Mucosa of rectum (tissue), 2 donors: ENCODE results near the gene DIAPH3.

Experiments
- H3K27ac ChIP-seq, 2 donors: one replicate each; pipeline ENCODE4 v1.7.0; 2013; ENCODE audit warnings: inconsistent platforms in 2 of 2, low read depth in 2 of 2, low read length in 2 of 2
- H3K27me3 ChIP-seq, 2 donors: one replicate each; pipeline ENCODE4 v1.7.0; 2013; ENCODE audit warnings: low read length in 2 of 2; ENCODE audit not compliant: control insufficient read depth in 2 of 2, insufficient read depth in 2 of 2
- H3K36me3 ChIP-seq, 2 donors: one replicate each; pipeline ENCODE4 v1.7.0; 2013; ENCODE audit warnings: low read length in 2 of 2; ENCODE audit not compliant: control insufficient read depth in 2 of 2, insufficient read depth in 2 of 2
- H3K4me1 ChIP-seq, 2 donors: one replicate each; pipeline ENCODE4 v1.7.0; 2013; ENCODE audit warnings: low read length in 2 of 2, mild to moderate bottlenecking in 1 of 2; ENCODE audit not compliant: control insufficient read depth in 2 of 2, insufficient read depth in 2 of 2
- H3K4me3 ChIP-seq, 2 donors: one replicate each; pipeline ENCODE4 v1.7.0; 2013; ENCODE audit warnings: low read length in 2 of 2
- H3K9ac ChIP-seq, 2 donors: one replicate each; pipeline ENCODE4 v1.7.0; 2013; ENCODE audit warnings: low read length in 2 of 2, low read depth in 1 of 2, mild to moderate bottlenecking in 1 of 2
- H3K9me3 ChIP-seq, 2 donors: one replicate each; pipeline ENCODE4 v1.7.0; 2013; ENCODE audit warnings: low read length in 2 of 2; ENCODE audit not compliant: control insufficient read depth in 2 of 2
- donor health status: healthy.
- donor health status: Normal muscosa, but diverticular disease.

DIAPH3 gene

DNA sequence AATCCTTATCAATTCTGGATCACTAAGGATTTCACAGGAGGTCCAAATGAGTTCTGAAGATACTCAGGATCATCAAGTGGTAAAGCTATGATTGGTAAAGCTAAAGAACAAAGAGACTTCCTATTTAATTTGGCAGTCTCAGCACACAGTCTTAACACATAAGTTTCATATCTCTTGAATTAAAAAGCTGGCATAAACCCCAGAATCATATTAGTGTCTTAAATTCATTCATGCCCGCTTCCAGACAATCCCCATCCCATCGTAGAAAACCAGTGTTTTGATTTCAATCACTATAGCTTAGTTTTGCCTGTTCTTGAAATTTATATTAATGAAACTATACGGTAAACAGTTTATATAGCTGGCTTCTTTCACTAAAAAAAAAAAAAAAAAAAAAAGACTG lies 278.7 kb downstream of the DIAPH3 start:
- Histone ChIP-seq H3K27me3 (no peaks in the 10 kb centered on the region), H3K9me3 (no peaks in the 10 kb centered on the region), H3K4me3 (no peak overlapping the region), H3K36me3 (no peaks in the 10 kb centered on the region), H3K27ac (no peak overlapping the region), H3K4me1 (peaks cover 0 to 3% of the 10 kb centered on the region in 2 donors), H3K9ac (no peak overlapping the region)

DNA sequence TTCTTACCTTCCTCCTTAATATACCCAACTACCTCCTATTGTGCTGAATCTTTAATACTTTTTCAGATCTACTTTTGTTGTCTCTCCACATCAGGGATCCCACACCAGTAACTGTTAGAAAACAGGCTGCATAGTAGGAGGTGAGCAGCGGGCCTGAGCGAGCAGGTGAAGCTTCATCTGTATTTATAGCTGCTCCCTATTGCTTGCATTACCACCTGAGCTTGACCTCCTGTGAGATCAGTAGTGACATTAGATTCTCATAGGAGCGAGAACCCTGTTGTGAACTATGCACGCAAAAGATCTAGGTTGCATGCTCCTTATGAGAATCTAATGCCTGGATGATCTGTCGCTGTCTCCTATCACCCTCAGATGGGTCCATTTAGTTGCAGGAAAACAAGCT lies 279.8 kb downstream of the DIAPH3 start:
- no peak overlapping the region for H3K9ac ChIP-seq
- no peaks in the 10 kb centered on the region for H3K4me1 ChIP-seq
- no peaks in the 10 kb centered on the region for H3K9me3 ChIP-seq
- no peak overlapping the region for H3K27ac ChIP-seq
- no peaks in the 10 kb centered on the region for H3K36me3 ChIP-seq
- no peaks in the 10 kb centered on the region for H3K27me3 ChIP-seq
- no peak overlapping the region for H3K4me3 ChIP-seq

DNA sequence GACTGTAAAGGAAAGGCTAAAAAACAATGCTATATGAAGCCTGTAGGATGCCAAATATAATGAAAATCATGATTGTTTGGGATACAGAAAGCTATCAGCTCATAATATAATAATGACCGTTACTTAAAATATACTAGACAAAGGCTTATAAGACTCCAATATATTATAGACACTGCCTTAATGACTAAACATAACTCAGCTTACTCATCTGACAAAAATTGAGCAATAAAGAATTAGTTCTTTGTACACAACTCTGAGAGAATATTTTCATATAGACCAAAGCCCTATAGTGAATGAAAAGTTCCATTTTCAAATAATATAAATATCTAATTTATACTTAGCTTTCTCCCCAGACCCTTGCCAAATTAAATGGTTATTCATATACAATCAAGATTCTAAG lies 283.3 kb downstream of the DIAPH3 start:
- no peaks in the 10 kb centered on the region for H3K36me3 ChIP-seq
- no peak overlapping the region for H3K9ac ChIP-seq
- no peak overlapping the region for H3K4me3 ChIP-seq
- no peak overlapping the region for H3K27ac ChIP-seq
- H3K9me3 ChIP-seq: no peaks in the 10 kb centered on the region
- no peaks in the 10 kb centered on the region for H3K27me3 ChIP-seq
- H3K4me1 ChIP-seq: no peaks in the 10 kb centered on the region

DNA sequence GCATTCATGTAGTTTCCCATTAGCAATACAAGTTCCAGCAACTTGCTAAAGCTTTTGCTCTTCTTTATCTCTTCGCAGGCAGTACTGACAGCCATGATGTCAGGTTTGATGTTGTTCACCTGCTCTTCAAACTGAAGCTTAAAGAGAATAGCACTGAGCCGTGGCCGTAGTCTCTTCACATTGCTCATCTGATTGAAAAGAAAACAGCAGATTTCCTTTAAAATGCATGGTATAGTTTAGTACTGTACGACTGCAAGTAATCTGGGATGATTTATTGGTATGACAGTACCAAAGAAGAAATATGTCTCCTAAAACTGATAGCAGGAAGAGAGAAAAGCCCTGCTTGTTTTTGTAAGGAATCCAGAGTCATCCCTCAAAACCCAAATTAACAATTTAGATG lies 284.4 kb downstream of the DIAPH3 start:
- Histone ChIP-seq H3K27ac (no peak overlapping the region), H3K4me3 (no peak overlapping the region), H3K27me3 (no peaks in the 10 kb centered on the region), H3K36me3 (no peaks in the 10 kb centered on the region), H3K9me3 (no peaks in the 10 kb centered on the region), H3K9ac (no peak overlapping the region), H3K4me1 (no peaks in the 10 kb centered on the region)

DNA sequence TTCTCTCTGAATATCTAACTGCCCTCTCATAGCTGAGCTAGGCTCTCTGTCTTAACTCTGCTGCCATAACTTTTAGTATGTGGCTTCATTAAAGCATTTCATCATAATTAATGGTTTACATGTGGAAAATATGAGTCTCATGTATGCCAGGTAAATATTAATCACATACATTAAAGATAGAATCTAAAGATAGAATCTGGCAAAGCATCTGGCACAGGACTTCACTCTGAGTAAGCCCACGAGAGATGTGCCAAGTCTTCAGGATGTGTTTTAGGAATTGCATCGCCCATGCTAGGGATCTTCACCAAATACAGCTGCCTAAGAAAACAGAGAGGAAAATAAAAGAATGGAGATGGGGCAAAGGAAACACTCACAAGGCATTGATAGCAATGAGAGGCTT lies 285.8 kb downstream of the DIAPH3 start:
- no peaks in the 10 kb centered on the region for H3K9me3 ChIP-seq
- H3K27ac ChIP-seq: no peak overlapping the region
- no peaks in the 10 kb centered on the region for H3K36me3 ChIP-seq
- no peak overlapping the region for H3K9ac ChIP-seq
- no peaks in the 10 kb centered on the region for H3K4me1 ChIP-seq
- H3K4me3 ChIP-seq: no peak overlapping the region
- no peaks in the 10 kb centered on the region for H3K27me3 ChIP-seq

DNA sequence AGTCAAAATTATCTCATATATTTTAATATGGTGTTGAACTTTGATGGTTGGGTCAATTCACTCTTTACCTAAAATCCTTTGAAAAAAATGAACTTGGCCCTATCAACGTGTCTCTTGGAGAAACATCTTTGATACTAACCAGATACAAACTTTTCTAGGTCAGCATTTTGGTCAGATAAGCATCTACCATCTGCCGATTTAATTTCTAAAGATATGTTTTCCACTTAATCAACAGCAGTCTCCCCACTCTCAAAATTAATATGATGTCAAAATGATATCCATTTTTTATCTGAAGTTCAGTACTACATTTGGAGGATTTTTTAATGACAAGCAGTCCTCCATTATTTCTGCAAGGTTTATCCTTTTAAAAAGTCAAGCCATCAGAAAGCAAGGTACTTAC lies 288.8 kb downstream of the DIAPH3 start:
- Histone ChIP-seq H3K27me3 (no peaks in the 10 kb centered on the region), H3K36me3 (no peaks in the 10 kb centered on the region), H3K27ac (no peak overlapping the region), H3K4me3 (no peak overlapping the region), H3K4me1 (no peaks in the 10 kb centered on the region), H3K9ac (no peak overlapping the region), H3K9me3 (no peaks in the 10 kb centered on the region)

DNA sequence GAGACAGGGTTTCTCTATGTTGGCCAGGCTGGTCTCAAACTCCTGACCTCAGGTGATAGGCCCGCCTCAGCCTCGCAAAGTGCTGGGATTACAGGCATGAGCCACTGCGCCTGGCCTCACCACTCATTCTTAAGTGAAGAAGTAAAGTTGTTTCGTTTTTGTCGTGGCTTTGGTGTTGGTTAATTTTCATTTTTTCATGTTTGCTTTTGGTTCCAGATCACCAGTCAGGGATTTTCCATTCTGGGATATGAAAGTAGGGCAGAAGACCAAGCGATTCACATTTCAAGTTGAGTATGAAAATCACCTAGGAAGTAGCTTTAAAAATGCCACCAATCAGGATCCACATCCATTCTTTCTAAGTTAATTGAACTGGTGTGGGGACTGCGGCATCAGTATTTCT lies 289.9 kb downstream of the DIAPH3 start:
- H3K4me3 ChIP-seq: no peak overlapping the region
- no peak overlapping the region for H3K27ac ChIP-seq
- H3K9ac ChIP-seq: no peak overlapping the region
- H3K9me3 ChIP-seq: no peaks in the 10 kb centered on the region
- H3K36me3 ChIP-seq: no peaks in the 10 kb centered on the region
- no peaks in the 10 kb centered on the region for H3K4me1 ChIP-seq
- no peaks in the 10 kb centered on the region for H3K27me3 ChIP-seq

DNA sequence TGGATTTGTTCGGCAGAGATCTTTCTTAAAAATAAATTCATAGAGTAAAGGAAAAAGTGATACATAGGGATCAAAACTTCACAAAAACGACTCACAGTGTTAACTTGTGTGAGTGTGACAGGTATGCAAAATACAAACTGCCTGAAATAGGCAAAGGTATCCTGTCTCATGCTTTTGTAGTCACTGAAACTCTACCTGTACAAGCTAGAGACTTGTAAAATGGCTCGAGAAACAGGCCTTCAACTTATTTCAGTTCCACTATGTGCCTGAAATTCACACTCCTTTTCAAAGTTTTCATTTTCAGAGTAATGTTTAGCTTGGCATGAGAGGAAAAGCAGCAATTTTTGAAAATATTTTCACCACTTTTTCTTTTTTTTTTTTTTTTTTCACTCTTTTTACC lies 290.4 kb downstream of the DIAPH3 start:
- H3K4me3 ChIP-seq: no peak overlapping the region
- H3K4me1 ChIP-seq: no peaks in the 10 kb centered on the region
- H3K27me3 ChIP-seq: no peaks in the 10 kb centered on the region
- H3K27ac ChIP-seq: no peak overlapping the region
- H3K9me3 ChIP-seq: no peaks in the 10 kb centered on the region
- no peaks in the 10 kb centered on the region for H3K36me3 ChIP-seq
- H3K9ac ChIP-seq: no peak overlapping the region

DNA sequence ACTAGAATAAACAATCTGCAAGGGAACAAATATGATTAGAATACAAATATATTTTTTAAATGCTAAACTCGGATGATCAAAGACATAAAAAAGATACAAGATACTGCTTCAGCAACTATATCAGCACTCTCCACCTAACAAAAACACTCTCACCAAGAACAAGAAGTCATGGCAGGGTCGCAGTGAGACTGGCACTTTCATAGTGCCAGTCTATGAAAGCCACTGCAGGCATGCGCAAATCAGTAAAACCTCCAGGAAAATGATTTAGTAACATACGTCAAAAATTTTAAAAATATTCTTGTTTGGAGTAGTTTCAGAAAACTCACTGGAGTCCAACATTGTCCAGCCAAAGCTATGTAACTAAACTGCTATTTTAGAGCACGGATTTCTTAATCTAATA lies 295.9 kb downstream of the DIAPH3 start:
- Histone ChIP-seq H3K27ac (no peak overlapping the region), H3K36me3 (no peaks in the 10 kb centered on the region), H3K9me3 (no peaks in the 10 kb centered on the region), H3K9ac (no peak overlapping the region), H3K4me1 (no peaks in the 10 kb centered on the region), H3K27me3 (no peaks in the 10 kb centered on the region), H3K4me3 (no peak overlapping the region)

DNA sequence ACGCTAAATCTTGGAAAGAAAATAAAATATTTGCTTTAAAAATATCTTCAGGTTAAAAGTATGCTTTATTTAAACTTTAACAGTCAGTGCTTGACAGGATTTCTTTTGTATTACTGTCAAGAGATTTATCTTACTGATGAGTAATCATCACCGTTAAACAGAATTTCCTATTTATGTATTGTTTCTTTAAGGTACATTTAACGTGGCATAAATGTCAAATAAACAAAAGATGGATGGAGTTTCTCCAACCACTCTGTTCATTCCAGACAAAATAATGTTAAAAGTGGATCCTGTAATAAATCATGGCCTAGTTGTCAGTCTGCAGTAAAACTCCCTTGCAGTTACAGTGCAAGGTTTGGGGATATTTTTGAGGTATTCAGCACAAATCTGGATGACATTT lies 298.3 kb downstream of the DIAPH3 start:
- no peaks in the 10 kb centered on the region for H3K9me3 ChIP-seq
- no peaks in the 10 kb centered on the region for H3K27me3 ChIP-seq
- H3K4me3 ChIP-seq: no peak overlapping the region
- no peaks in the 10 kb centered on the region for H3K4me1 ChIP-seq
- no peaks in the 10 kb centered on the region for H3K36me3 ChIP-seq
- H3K27ac ChIP-seq: no peak overlapping the region
- H3K9ac ChIP-seq: no peak overlapping the region

DNA sequence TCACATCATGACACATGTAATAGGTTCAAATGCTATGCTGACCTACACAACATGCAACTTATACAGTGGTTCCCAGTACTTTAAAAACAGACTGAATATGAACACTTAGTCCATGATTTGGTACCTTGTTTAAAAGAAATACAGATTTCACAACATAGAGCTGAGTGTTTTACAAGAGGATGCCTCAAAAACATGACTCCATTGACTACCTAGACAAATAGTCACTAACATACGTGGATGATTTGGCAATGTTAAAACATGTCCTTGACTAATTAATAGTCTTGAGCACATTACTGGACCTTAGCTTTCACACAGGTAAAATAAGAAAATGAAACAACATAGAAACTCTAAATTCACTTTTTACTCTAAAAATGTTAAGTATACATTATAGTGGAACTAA lies 300.1 kb downstream of the DIAPH3 start:
- no peaks in the 10 kb centered on the region for H3K4me1 ChIP-seq
- H3K9me3 ChIP-seq: no peaks in the 10 kb centered on the region
- H3K36me3 ChIP-seq: no peaks in the 10 kb centered on the region
- no peak overlapping the region for H3K27ac ChIP-seq
- no peaks in the 10 kb centered on the region for H3K27me3 ChIP-seq
- no peak overlapping the region for H3K4me3 ChIP-seq
- H3K9ac ChIP-seq: no peak overlapping the region
